ENCODE measurements around the gene ADD3. TPM values are rescaled to one million over a fixed set of nuclear protein-coding genes. Genes with fewer than 3 reads are reported as not detected.
A peak's percentile ranks its signal among the peaks of the same experiment; 100 is the strongest.

The ADD3 gene
- total RNA-seq, 1 donor from 2014 or later = 128 TPM

DNA sequence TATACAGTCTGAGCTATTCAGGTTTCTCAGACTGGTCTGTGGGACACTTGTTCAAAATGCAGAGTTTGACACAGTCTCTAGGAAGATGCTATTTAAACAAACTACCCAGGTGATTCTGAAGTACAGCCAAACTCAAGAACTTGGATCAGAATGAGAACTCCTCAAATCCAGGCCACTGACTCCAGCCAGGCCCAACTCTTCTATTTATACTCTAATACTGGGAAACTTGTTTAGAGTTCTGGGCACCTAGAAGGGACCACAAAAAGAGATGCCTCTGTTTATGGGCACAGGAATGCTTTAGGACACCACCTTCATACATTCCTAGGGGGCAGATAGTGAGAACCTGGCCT, 40.1 kb upstream of the ADD3 start:
- Mint-ChIP-seq H3K4me3 (ENCODE audit: unreplicated experiment) (peak overlapping the region; percentile 48), H3K9me3 (ENCODE audit: unreplicated experiment) (no peaks in the 10 kb centered on the region), H3K4me1 (ENCODE audit: unreplicated experiment) (peaks cover 62% of the 10 kb centered on the region), H3K36me3 (ENCODE audit: unreplicated experiment) (no peaks in the 10 kb centered on the region), H3K27me3 (ENCODE audit: unreplicated experiment) (no peaks in the 10 kb centered on the region), H3K27ac (ENCODE audit: unreplicated experiment) (peak overlapping the region; percentile 90)
- DNase-seq (ENCODE audit: extremely low spot score, unreplicated experiment) = no peak
- TF ChIP-seq, protein P1, sequence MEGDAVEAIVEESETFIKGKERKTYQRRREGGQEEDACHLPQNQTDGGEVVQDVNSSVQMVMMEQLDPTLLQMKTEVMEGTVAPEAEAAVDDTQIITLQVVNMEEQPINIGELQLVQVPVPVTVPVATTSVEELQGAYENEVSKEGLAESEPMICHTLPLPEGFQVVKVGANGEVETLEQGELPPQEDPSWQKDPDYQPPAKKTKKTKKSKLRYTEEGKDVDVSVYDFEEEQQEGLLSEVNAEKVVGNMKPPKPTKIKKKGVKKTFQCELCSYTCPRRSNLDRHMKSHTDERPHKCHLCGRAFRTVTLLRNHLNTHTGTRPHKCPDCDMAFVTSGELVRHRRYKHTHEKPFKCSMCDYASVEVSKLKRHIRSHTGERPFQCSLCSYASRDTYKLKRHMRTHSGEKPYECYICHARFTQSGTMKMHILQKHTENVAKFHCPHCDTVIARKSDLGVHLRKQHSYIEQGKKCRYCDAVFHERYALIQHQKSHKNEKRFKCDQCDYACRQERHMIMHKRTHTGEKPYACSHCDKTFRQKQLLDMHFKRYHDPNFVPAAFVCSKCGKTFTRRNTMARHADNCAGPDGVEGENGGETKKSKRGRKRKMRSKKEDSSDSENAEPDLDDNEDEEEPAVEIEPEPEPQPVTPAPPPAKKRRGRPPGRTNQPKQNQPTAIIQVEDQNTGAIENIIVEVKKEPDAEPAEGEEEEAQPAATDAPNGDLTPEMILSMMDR (IDR thresholded peaks at IDR 0.05) = no peak

DNA sequence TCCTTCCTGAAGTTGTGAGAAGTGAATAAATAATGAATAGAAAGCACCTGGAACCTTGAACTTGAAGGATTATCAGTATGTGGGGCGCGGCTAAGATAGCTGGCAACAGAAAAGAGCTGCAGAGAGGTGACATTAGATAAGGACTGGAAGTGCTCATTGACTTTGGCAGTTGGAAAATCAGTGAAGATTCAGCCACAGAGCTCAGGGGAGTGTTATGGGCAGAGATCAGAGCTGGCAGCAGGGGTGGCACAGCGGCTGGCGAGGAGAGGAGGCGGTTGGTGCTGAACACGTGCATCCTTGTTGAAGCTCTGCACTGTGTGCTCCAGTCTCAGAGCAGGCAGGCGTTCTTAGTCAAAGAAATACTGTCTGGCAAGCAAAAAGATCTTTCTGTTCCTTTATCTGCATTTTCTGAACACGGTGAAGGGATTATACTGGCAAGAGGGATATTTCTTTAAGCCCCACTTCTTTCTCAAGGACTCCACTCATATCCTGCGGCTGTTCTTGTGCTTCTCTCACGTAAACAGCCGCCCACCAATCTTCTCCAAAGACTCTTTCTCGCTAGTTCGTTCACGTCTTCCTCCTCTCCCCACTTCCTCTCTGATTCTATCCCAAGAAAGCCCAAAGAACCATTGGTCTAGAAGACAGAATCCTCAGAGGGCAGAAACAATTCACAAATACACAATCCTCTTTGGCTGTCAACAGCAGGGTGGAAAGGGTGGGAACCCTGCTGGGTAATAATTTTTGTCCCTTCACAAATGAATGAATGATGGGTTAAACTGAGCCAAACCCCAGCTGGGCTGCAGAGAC, 38.6 kb upstream of the ADD3 start:
- Mint-ChIP-seq H3K4me1 (ENCODE audit: unreplicated experiment) (peaks cover 48% of the 10 kb centered on the region), H3K36me3 (ENCODE audit: unreplicated experiment) (no peaks in the 10 kb centered on the region), H3K27me3 (ENCODE audit: unreplicated experiment) (no peaks in the 10 kb centered on the region), H3K9me3 (ENCODE audit: unreplicated experiment) (no peaks in the 10 kb centered on the region), H3K27ac (ENCODE audit: unreplicated experiment) (peak overlapping the region; percentile 25), H3K4me3 (ENCODE audit: unreplicated experiment) (no peak overlapping the region)
- no peak for DNase-seq (ENCODE audit: extremely low spot score, unreplicated experiment)
- TF ChIP-seq, protein P1 (IDR thresholded peaks at IDR 0.05) = no peak

DNA sequence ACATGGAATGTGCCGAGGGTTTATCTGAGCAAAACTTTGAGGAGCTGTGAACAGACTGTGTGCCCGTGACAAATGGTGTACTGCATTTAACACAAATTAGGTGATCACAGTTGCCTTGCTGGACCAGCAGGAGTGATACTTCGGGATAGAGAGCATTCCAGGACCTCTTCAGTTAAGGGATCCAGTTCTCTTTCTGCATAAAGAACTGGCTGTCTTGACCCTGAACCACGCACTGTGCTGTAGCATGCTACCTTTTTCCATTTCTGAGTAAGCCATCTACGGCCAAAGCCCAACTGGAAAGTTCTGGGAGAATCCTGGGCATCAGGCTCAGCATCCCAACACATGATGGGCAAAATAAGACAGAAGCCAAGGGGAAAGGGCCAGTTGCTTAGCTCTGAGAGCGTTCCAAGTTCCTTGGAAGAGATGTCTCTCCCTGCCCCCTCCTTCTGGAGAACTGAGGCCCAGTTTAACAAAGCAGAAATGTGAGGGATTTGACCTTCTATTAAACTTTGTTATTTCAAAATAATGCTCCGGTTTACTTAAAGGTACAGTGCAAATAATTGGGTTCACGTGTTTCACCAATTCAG, 37.9 kb upstream of the ADD3 start:
- H3K9me3 Mint-ChIP-seq (ENCODE audit: unreplicated experiment) = no peaks in the 10 kb centered on the region
- TF ChIP-seq, protein P1 (IDR thresholded peaks at IDR 0.05) = no peak
- no peaks in the 10 kb centered on the region for H3K36me3 Mint-ChIP-seq (ENCODE audit: unreplicated experiment)
- H3K27me3 Mint-ChIP-seq (ENCODE audit: unreplicated experiment) = no peaks in the 10 kb centered on the region
- peaks cover 43% of the 10 kb centered on the region for H3K4me1 Mint-ChIP-seq (ENCODE audit: unreplicated experiment)
- no peak for DNase-seq (ENCODE audit: extremely low spot score, unreplicated experiment)
- no peak overlapping the region for H3K4me3 Mint-ChIP-seq (ENCODE audit: unreplicated experiment)
- no peak overlapping the region for H3K27ac Mint-ChIP-seq (ENCODE audit: unreplicated experiment)

DNA sequence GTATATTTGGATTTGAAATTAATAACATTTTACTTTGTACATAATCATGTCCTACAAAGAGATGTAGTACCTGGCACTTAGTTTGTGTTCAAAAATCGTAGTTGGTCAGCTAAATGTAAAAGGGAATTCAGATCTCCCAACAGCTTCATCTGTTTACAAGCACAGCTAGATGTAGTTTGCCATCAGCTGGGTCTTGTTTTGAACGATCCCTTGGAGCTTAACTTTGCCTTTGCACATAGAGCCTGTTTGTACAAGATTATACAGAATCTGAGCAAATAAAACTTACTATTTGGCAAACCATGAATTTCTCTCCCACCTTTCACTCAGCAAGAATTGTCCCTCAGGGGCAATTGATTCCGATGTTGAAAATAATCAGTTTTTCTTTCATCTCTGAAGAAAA, 36.1 kb upstream of the ADD3 start:
- Mint-ChIP-seq H3K4me1 (ENCODE audit: unreplicated experiment) (peaks cover 40% of the 10 kb centered on the region), H3K9me3 (ENCODE audit: unreplicated experiment) (no peaks in the 10 kb centered on the region), H3K4me3 (ENCODE audit: unreplicated experiment) (no peak overlapping the region), H3K36me3 (ENCODE audit: unreplicated experiment) (no peaks in the 10 kb centered on the region), H3K27me3 (ENCODE audit: unreplicated experiment) (no peaks in the 10 kb centered on the region), H3K27ac (ENCODE audit: unreplicated experiment) (no peak overlapping the region)
- TF ChIP-seq, protein P1 (IDR thresholded peaks at IDR 0.05) = no peak
- DNase-seq (ENCODE audit: extremely low spot score, unreplicated experiment) = no peak

DNA sequence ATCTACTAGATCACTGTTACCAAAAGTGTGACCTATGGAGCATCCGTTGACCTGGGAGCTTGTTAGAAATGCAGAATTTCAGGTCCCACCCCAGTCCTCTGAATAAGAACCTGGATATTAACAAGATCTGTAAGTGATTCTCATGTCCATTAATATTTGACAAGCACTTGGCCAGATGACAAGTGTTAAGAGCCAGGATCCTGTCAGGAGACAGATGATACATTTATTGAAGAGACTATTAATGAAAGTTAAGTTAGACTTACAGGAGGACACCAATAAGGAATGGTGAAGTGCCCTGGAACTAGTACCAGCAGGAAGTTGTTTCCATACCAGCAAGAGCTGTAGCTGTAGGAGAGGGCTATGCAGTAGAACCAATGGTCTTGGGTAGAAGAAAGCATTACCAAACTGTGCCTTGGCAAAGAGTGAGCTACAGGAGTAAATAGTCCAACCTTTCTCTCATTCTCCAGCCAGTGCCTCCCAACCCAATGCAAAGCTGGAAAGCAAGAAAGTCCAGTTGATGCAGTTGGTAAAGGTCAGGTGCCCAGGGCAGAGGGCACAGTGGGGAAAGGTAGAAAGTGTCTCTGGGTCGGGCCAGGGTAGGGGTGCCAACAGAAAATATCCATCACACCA, 35.3 kb upstream of the ADD3 start:
- Mint-ChIP-seq H3K9me3 (ENCODE audit: unreplicated experiment) (no peaks in the 10 kb centered on the region), H3K4me1 (ENCODE audit: unreplicated experiment) (peaks cover 40% of the 10 kb centered on the region), H3K4me3 (ENCODE audit: unreplicated experiment) (no peak overlapping the region), H3K27me3 (ENCODE audit: unreplicated experiment) (no peaks in the 10 kb centered on the region), H3K36me3 (ENCODE audit: unreplicated experiment) (no peaks in the 10 kb centered on the region), H3K27ac (ENCODE audit: unreplicated experiment) (no peak overlapping the region)
- TF ChIP-seq, protein P1 (IDR thresholded peaks at IDR 0.05) = no peak
- DNase-seq (ENCODE audit: extremely low spot score, unreplicated experiment) = no peak

Measured in osteocyte (in vitro differentiated cells).